Activated naive CD8-positive, alpha-beta T cell treated with anti-CD3 and anti-CD28 coated beads, Interleukin-2, amount 50 U/mL, for 24 hours (primary cell): ENCODE results near the gene TMEM63C.

Experiments
- ATAC-seq: fragments of 150-1000 bp; cut with Tn5 transposase; one replicate; pipeline ENCODE4 v1.10.0; 2021
- DNase-seq: peaks from one replicate; pipeline ENCODE4 v3.0.0; 2021
- H3K27ac Mint-ChIP-seq: one replicate; pipeline ENCODE4 v1.8.0; 2021; ENCODE audit warnings: mild to moderate bottlenecking, mixed read lengths
- H3K27me3 Mint-ChIP-seq: one replicate; pipeline ENCODE4 v1.8.0; 2021; ENCODE audit warnings: mixed read lengths
- H3K36me3 Mint-ChIP-seq: one replicate; pipeline ENCODE4 v1.8.0; 2021; ENCODE audit warnings: low read depth, mixed read lengths
- H3K4me1 Mint-ChIP-seq: one replicate; pipeline ENCODE4 v1.8.0; 2021; ENCODE audit warnings: mixed read lengths
- H3K4me3 Mint-ChIP-seq: one replicate; pipeline ENCODE4 v1.8.0; 2021; ENCODE audit warnings: mild to moderate bottlenecking, moderate library complexity, mixed read lengths
- H3K9me3 Mint-ChIP-seq: one replicate; pipeline ENCODE4 v1.8.0; 2021; ENCODE audit warnings: mixed read lengths

TMEM63C gene

DNA sequence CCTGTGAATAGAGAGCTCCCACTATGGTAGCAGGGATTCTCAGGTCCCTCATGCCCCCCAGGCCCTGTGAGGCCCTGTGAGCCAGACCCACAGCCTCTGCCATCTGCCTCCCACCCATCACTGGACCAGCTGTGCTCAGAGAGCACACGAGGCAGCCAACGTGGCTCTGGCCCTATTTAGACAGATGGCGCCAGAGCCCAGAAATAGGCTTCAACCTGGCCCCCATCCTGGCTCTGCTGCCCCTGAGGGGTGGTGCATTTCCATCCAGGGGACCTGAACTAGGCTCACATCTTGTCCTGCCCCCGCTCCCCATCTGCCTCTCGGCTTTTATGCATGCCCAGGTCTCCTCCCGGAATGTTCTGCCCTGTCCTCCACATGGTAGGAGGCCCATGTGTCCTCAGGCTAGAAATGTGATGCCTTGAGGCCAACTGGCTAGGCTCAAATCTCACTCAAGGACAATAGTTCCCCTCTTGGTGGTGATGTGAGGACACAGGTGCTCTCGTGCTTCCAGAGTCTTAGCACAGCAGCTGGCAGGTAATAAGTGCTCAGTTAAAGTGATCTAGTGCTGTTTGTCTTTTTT, 18.9 kb downstream of the TMEM63C start:
- ATAC-seq (no peak), DNase-seq (no peak)
- H3K27ac Mint-ChIP-seq = no peak overlapping the region
- peaks cover 2% of the 10 kb centered on the region for H3K27me3 Mint-ChIP-seq
- H3K36me3 Mint-ChIP-seq = no peaks in the 10 kb centered on the region
- H3K4me3 Mint-ChIP-seq = no peak overlapping the region
- H3K9me3 Mint-ChIP-seq = no peaks in the 10 kb centered on the region
- H3K4me1 Mint-ChIP-seq = no peaks in the 10 kb centered on the region

DNA sequence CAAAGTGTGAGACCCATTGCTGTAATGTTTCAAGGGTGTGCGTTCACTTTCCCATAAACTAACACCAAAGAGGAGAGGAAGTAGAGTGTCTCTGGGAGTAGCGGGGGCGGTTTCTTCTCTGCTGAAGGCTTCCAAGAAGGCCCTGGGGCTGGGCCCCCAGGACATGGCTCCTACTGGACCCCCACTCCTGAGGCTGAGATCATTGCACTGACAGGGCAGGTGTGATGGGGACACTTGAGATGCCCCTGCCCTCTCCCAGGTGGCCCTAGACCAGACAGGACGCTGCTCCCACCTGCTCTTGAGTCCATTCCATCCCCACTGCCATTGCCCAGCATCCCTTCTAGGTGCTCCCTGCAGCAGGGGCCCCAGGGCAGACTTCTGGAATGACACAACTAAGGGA, 20.1 kb downstream of the TMEM63C start:
- Mint-ChIP-seq H3K27ac (no peak overlapping the region), H3K9me3 (no peaks in the 10 kb centered on the region), H3K4me1 (no peaks in the 10 kb centered on the region), H3K4me3 (no peak overlapping the region), H3K36me3 (no peaks in the 10 kb centered on the region), H3K27me3 (peaks cover 2% of the 10 kb centered on the region)
- DNase-seq = no peak
- no peak for ATAC-seq

DNA sequence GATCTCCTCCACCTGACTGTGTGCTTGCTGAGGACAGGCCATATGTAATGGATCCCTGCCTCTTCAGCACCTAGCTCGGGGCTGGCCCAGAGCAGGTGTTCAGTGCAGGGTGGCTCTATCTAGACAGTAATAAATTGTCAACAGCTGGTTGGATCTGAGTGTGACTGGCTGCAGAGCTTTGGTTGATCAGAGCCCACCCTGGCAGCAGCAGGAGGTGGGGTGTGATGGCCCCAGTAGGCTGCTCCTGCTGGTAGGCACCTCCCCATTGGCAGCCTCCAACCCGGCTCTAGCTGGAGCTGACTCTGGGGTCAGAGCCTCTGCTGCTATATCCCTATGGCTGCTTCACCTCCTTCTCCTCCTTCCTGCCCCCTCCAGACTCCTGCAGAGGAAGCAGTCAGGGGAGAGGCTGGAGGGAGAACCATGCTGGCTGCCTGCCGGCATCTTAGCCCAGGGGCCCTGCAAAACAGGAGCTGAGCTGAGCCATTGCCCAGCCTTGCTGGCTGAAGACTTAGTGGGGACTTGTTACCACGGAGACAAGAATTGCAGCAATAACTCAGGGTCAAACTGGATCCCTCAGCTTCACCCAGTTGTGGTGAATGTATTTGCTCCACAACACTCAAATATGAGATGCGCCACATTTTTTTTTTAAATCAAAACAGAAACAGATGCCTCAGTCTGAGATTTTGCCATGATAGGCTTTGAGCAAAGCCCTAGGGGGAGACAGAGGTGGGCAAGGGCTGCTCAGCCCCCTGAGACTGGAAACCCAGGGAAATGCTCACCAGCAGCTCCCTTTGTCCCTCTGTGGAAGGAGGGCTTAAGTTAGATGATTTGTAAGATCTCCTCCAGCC, 22.2 kb downstream of the TMEM63C start:
- H3K27ac Mint-ChIP-seq = no peak overlapping the region

DNA sequence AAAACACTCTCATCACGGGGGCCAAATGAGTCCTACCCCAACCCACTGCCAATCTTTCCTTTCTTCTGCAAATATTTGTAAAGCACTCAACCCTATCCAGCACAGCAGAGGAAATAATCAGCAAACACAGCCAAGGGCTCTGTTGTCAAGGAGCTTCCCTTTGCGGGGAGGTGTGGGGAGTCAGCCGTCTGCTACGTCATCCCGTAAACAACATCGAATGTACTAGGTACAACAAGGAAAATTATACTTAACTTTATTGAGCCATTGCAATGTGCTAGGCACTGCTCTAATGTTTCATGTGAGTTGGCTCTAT, 22.8 kb downstream of the TMEM63C start:
- Mint-ChIP-seq H3K4me1 (no peaks in the 10 kb centered on the region), H3K27me3 (peaks cover 2% of the 10 kb centered on the region), H3K4me3 (no peak overlapping the region), H3K9me3 (no peaks in the 10 kb centered on the region), H3K27ac (no peak overlapping the region), H3K36me3 (no peaks in the 10 kb centered on the region)
- DNase-seq (no peak), ATAC-seq (no peak)

More for the DNA sequence above, 22.2 kb downstream of the TMEM63C start:
- no peaks in the 10 kb centered on the region for H3K4me1 Mint-ChIP-seq
- no peak for DNase-seq
- no peaks in the 10 kb centered on the region for H3K9me3 Mint-ChIP-seq
- H3K4me3 Mint-ChIP-seq = no peak overlapping the region
- no peaks in the 10 kb centered on the region for H3K36me3 Mint-ChIP-seq
- peaks cover 2% of the 10 kb centered on the region for H3K27me3 Mint-ChIP-seq
- no peak for ATAC-seq

DNA sequence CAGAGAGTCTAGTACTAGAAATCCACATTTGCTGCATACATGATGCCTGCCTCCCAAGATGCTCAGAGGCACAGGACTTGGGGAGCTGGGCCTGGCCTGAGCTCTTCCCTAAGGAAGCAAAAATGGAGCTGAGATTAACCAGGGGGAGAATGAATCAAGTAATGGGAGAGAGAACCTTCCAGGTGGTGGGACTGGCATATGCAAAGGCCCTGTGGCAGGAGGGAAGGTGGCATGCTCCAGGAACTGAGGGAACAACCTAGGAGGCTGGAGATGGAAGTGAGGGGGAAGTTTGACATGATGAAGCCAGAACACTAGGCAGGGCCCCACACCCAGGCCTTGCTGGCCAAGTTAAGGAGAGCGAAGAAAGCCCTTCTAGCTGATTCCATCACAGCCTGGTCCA, 23.3 kb downstream of the TMEM63C start:
- DNase-seq (no peak), ATAC-seq (no peak)
- Mint-ChIP-seq H3K4me3 (no peak overlapping the region), H3K27me3 (peaks cover 2% of the 10 kb centered on the region), H3K4me1 (no peaks in the 10 kb centered on the region), H3K9me3 (no peaks in the 10 kb centered on the region), H3K36me3 (no peaks in the 10 kb centered on the region), H3K27ac (no peak overlapping the region)

DNA sequence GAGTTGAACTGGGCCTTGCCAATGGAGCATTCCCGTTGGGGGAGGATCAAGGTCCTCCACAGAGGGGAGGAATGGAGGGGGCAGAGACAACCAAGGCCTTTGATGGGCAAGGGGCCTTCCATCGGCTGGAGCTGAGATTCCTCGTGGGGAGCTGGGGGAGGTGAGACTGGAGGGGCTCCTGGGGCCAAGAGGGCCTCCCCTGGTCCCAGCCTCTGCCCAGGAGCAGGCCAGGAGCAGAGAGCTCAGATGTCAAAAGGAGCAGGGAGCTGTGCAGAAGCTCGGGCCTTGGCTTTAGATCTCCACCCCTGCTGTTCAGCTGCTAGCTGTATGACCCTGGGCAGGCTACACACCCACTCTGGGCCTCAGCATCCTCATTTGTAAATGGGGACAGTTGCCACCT, 24.0 kb downstream of the TMEM63C start:
- Mint-ChIP-seq H3K4me3 (no peak overlapping the region), H3K27ac (no peak overlapping the region), H3K4me1 (no peaks in the 10 kb centered on the region), H3K36me3 (no peaks in the 10 kb centered on the region), H3K27me3 (peaks cover 2% of the 10 kb centered on the region), H3K9me3 (no peaks in the 10 kb centered on the region)
- ATAC-seq = no peak
- DNase-seq = no peak

DNA sequence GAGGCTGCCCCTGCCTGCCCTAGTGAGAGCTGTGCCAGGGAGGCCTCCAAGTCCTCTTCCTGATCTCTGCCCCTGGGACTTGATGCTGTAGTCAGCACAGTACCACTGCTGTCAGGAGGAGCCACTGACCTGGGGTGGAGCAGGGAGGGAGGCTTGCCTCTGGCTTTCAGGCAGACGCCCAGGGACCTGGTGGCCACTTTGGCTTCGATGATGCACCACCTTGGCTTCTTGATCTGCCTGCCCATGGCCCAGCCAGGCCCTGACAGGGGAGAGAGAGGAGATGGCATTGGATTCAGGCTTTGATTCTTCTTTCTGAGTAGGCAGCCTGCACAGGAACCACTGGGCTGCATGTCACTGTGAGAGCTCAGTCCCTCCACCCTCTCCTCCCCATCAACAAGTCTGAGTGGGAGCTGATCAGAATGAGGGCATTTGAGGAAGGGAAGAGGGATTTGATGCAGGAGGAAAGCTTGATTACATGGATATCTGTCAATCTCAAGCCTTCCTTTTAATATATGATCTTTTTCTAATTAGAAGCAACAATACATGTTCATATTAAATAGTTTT, 24.7 kb downstream of the TMEM63C start:
- Mint-ChIP-seq H3K27me3 (peaks cover 2% of the 10 kb centered on the region), H3K9me3 (no peaks in the 10 kb centered on the region), H3K4me1 (no peaks in the 10 kb centered on the region), H3K4me3 (no peak overlapping the region), H3K27ac (no peak overlapping the region), H3K36me3 (no peaks in the 10 kb centered on the region)
- ATAC-seq (no peak), DNase-seq (no peak)

DNA sequence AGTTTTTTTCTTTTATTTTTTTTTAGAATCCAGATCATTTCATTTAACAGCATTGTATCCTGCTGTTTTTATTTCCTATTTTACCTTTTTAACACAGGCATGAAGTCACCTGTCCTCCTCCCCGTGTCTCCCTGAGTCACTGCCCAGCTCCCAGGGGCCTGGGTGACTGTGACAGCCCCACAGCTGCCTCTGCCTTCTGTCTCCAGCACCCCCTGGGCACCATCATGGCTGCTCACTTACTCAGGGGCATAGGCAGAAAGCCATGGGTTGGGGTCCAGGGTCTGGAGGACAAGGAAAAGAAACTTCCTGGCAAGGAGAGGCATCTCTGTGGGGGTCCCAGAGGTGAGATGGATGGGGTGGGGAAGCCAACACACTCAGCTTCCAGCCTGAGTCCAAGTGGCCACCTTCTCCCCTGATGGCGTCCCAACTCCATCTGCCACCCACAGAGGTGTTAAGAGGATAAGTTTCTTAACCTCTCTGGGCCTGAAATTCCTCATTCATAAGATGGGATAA, 25.3 kb downstream of the TMEM63C start:
- H3K27me3 Mint-ChIP-seq = peaks cover 2% of the 10 kb centered on the region
- no peak for ATAC-seq
- H3K4me1 Mint-ChIP-seq = no peaks in the 10 kb centered on the region

DNA sequence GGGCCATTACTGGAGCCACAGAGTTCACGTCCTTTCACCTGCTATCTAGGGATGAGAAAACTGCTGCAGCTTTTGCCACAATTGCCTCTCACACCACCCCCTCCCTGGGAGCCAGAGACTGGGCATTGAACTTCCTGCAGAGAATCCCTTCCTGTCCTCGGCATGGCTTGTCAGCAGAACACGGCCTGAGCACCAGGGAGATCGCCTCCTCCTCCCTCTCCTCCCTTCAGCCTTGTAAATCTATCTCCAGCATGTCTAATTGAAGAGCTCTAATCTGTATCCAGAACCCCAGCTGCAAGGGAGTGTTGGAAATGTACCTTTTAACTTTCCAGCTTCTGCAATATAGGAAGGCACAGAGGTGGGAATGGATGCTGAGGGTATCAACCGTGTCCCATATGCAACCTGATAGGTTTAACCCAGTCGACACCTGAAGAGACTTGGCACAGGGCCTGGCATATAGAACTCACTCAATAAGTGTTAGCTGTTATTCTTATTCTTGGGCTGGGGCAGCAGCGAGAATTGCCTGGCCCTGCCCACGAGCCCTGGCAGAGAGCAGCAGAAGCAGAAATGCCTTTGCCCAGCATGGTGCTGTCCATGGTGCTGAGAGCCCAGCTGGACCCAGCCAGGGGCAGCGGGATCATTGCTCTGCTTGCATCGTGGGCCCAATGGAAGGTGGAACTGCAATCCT, 26.8 kb downstream of the TMEM63C start:
- no peak overlapping the region for H3K4me3 Mint-ChIP-seq
- H3K9me3 Mint-ChIP-seq = no peaks in the 10 kb centered on the region
- H3K27me3 Mint-ChIP-seq = peaks cover 6% of the 10 kb centered on the region
- DNase-seq (peak; percentile 57), ATAC-seq (no peak)
- H3K36me3 Mint-ChIP-seq = no peaks in the 10 kb centered on the region
- H3K27ac Mint-ChIP-seq = no peak overlapping the region
- peaks cover 2% of the 10 kb centered on the region for H3K4me1 Mint-ChIP-seq

More for the DNA sequence above, 25.3 kb downstream of the TMEM63C start:
- no peak for DNase-seq
- Mint-ChIP-seq H3K9me3 (no peaks in the 10 kb centered on the region), H3K27ac (no peak overlapping the region), H3K4me3 (no peak overlapping the region), H3K36me3 (no peaks in the 10 kb centered on the region)

DNA sequence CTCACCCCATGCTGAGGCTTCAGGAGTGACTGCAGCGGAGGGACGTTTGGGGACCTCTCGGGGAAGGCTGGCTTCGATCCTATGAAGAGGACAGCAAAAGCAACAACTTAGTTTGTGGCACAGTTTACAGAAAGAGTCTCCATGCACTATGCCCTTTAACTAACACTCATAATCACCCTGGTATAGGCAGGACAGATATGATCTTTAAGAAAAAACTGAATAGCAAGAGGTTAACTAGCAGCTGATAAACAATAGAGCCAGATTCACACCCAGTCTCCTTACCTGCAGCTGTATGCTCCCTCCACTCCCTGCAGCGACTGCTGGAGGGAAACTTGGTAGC, 27.4 kb downstream of the TMEM63C start:
- ATAC-seq = no peak
- Mint-ChIP-seq H3K4me3 (no peak overlapping the region), H3K27me3 (peaks cover 9% of the 10 kb centered on the region), H3K9me3 (no peaks in the 10 kb centered on the region), H3K4me1 (peaks cover 2% of the 10 kb centered on the region), H3K27ac (no peak overlapping the region), H3K36me3 (no peaks in the 10 kb centered on the region)
- no peak for DNase-seq

DNA sequence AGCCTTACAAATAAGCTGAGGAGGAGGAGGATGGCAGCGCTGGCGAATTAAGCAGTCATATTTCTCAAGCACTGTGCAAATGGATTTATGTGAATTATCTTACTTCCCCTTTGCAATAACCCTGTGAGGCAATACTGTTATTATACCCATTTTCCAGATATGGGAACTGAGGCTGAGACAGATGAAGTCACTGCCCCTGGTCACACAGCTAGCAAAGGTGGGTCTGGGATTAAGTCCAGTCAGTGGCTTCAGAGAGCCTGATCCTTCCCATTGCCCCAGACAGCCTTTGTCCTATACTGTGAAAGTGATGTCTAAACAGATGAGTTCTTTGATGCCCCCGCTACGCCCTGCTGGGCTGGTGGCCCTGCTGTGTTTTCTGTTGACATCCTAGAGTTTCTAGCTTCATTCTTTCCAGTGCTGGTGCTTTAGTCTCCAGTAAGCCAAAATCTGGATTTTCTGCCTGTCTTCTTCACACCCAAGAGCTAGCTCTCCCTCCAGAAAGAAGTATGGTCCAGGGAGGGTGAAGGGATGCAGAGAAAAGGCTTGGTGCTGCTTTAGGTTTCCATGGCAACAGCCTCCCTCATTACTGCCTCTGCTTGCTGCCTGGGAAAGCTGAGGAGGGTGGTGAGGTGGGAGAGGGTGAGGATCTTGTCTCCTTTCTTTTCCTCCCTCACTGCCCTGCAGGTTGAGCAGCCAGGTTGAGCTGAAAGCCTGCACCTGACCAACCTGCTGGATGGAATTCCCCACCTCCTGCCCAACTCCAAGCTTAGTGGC, 30.7 kb downstream of the TMEM63C start:
- peaks cover 2% of the 10 kb centered on the region for H3K4me1 Mint-ChIP-seq
- no peak overlapping the region for H3K27ac Mint-ChIP-seq
- H3K4me3 Mint-ChIP-seq = no peak overlapping the region
- H3K9me3 Mint-ChIP-seq = no peaks in the 10 kb centered on the region
- H3K27me3 Mint-ChIP-seq = peaks cover 24% of the 10 kb centered on the region
- H3K36me3 Mint-ChIP-seq = no peaks in the 10 kb centered on the region
- ATAC-seq (no peak), DNase-seq (no peak)

DNA sequence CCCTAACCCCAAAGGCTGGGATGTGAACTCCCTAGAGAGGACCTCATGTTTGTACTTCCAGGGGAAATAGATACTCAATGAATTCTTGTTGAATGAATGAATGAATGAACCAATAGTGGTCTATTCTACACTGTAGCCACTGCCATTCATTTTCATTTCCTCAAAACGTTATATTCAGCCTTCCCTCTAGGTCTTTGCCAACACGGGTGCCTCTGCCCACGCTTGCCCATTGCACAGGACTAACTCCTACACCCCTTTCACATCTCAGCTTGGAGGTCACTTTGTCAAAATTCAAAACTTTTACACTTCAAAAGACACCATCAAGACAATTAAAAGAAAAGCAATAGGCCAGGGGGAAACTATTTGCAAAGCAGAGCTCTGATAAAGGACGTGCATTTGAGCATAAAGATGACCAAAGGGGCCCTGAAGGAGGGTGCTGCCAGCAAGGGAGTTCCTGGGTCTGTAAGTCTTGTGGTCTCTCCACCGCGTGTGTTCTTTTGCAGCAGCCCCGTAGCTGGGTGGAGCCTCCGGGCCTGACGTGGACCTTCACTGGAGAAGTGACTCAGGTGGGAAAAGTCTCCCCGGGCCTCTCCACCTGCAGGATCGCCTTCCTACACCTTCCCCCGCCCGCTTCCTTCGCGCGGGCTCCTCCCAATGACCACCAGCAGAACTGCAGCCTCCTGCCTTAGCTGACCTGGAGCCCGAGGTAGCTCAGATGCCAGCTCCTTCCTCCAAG, 31.5 kb downstream of the TMEM63C start:
- Mint-ChIP-seq H3K4me3 (no peak overlapping the region), H3K9me3 (no peaks in the 10 kb centered on the region), H3K27me3 (peaks cover 24% of the 10 kb centered on the region), H3K4me1 (peaks cover 2% of the 10 kb centered on the region), H3K27ac (no peak overlapping the region), H3K36me3 (no peaks in the 10 kb centered on the region)
- DNase-seq = peak; percentile 48
- ATAC-seq = peak; percentile 51

DNA sequence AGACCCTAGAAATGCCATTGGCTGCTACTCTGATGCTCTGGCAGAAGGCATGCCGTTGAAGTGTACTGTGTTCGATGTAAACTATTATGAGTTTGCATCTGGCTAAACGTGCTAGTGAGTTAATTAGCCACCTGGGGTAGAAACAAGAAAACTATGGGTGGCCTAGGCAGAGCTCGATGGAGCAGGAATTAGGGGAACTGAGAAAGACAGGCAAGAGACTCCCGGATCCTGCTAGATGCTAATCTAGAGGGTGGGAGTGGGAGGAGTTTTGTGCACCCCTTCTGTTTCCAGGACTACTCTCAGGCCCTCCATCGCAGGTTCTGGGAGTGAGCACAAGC, 32.0 kb downstream of the TMEM63C start:
- Mint-ChIP-seq H3K4me3 (no peak overlapping the region), H3K27me3 (peaks cover 24% of the 10 kb centered on the region), H3K9me3 (no peaks in the 10 kb centered on the region), H3K27ac (no peak overlapping the region), H3K36me3 (no peaks in the 10 kb centered on the region), H3K4me1 (peaks cover 2% of the 10 kb centered on the region)
- ATAC-seq (no peak), DNase-seq (no peak)

DNA sequence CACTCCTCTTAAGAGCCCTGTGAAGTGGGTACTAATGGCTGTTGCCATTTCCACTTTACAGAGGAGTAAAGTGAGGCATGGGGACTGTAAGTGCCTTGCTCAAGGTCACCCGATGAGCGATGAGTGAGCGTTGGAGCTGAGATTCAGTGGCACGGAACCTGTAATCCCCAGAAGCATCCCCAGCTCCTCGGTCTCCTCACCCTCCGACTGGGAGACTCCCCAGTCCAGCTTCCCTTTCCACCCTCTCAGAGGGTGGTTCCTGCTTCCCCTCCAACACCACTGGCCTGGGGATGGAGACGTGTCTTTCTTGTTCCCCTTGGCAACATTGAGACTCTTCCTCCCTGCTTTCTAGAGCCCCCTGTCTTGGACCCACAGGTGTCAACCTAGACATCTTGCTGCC, 32.6 kb downstream of the TMEM63C start:
- H3K27ac Mint-ChIP-seq = no peak overlapping the region
- peaks cover 2% of the 10 kb centered on the region for H3K4me1 Mint-ChIP-seq
- no peak for ATAC-seq
- no peaks in the 10 kb centered on the region for H3K36me3 Mint-ChIP-seq
- peaks cover 24% of the 10 kb centered on the region for H3K27me3 Mint-ChIP-seq
- H3K4me3 Mint-ChIP-seq = no peak overlapping the region
- DNase-seq = no peak
- no peaks in the 10 kb centered on the region for H3K9me3 Mint-ChIP-seq
